ENCODE data around the gene APOA1.

DNA sequence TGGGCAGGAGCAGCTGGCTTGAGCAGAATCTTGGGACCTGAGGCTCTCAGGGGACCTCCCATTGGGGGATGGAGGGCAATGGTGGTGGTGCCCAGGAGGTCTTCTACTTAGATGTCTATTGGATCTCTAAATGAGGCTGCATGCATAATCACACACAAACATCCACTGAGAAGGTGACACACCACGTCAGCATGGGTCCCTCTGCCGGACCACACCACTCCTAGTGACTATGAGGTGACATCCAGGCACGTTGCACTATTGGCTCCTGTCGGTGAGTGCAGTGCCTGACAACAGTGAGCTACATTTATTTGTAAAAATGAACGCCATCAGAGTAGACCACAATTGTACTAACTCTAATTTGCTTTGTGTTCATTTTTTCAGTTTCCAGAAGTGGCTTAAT lies 12.0 kb downstream of the APOA1 start:
- TF ChIP-seq, protein P1, sequence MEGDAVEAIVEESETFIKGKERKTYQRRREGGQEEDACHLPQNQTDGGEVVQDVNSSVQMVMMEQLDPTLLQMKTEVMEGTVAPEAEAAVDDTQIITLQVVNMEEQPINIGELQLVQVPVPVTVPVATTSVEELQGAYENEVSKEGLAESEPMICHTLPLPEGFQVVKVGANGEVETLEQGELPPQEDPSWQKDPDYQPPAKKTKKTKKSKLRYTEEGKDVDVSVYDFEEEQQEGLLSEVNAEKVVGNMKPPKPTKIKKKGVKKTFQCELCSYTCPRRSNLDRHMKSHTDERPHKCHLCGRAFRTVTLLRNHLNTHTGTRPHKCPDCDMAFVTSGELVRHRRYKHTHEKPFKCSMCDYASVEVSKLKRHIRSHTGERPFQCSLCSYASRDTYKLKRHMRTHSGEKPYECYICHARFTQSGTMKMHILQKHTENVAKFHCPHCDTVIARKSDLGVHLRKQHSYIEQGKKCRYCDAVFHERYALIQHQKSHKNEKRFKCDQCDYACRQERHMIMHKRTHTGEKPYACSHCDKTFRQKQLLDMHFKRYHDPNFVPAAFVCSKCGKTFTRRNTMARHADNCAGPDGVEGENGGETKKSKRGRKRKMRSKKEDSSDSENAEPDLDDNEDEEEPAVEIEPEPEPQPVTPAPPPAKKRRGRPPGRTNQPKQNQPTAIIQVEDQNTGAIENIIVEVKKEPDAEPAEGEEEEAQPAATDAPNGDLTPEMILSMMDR (IDR thresholded peaks at IDR 0.05): no peak
- TF ChIP-seq EZH2 (IDR thresholded peaks at IDR 0.05; ENCODE audit: borderline replicate concordance, insufficient read depth, low read depth, low read length, poor library complexity, severe bottlenecking): no peak
